HG03354 (cell line): ENCODE data around the gene MDFIC.

Experiments used
- ATAC-seq: cut with Tn5 transposase; IDR thresholded peaks from one replicate; pipeline ENCODE4 v1.9.1; 2021; ENCODE audit warnings: mild to moderate bottlenecking; ENCODE audit not compliant: unreplicated experiment, poor library complexity, severe bottlenecking

MDFIC gene

DNA sequence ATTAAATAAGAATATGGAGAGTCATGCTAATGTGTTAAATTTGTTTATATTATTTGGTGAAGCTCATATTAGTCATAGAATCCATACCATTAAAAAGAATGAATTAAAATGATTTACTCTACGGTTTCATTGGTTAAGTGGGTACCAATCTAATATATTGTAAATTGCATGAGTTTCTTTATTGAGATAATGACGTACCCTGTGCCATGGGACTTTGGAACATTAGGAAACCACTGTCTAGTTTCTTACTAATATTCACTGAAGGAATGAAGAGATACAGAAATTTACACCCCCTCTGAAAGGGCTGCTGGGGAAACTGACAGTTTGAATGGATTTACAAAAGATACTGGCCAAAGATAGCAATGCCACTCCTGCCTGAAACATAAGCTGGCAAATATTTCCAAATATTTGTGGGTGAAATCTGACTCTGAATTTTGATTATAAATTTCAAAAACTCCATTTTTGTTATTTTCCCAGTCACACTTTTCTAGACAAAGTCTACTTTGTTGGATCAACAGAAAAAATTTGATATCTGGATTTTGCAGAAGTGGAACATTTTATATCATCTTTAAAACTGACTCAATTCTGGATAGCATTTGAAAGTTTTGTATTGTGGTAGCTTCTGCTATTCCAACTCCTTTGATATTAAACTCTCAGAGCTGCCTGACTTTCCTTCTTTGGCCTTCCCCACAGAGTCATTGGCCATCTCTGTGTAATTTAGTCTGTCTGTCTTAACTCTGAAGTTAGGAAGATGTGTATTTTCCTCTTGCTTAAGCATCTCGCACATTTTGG, 22.3 kb downstream of the MDFIC start:
- ATAC-seq = no peak

DNA sequence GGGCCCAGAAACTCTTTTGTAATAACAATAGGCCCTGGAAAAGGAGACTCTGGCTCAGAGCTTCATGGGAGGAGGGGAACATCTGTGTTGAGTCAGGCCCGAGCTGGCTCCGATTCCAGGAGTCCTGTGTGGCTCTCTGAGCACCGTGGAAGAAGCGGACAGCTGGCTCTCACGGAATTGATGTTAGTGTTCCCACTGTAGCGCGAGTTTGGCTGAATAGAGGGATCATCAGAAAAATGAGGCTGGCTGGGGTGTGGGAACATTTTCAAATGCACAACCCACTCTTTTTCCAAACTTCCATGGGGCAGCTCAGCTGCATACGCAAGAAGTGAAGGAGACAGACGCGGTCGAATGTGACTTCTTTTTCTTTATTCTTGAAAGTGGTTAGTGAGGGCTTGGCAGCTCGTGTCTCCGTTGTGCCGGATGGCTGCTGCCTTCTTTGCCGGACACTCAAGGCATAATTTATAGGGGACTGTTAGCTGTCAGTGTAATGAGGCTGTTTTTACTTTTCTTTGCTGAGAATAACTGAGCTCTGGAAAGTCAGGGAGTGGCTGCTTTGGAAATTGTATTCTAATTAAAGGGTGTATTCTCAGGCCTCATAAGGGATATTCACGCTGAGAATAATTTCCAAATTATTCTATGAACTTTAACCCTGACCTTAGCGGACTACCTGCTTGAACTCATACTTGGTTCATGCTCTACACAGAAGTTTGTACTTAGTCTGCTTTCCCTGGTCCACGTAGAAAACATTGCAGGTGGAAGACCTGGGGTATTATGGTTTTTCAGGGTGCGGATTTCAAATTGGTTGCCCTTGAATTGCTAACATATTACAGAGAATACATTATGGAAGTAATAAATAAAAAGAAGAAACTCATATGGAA, 23.1 kb downstream of the MDFIC start:
- no peak for ATAC-seq

DNA sequence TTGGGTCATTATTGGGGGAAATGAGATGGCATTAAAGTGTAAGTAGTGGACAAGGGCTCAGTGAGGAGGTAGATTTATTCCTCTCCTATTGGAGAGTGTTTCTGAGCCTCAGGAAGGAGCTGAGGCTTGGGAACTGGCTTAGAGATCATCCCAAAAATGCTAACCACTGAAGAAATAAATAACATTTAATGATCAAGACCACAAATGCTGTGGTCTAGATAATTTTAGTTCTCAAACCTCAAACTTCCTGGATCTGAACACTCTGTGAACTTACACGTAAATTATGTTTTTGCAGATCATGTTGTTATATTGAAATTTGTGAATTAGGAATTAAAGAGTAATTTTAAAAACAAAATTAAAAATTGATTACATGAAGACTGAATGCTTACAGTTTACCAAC, 27.3 kb downstream of the MDFIC start:
- ATAC-seq = no peak

DNA sequence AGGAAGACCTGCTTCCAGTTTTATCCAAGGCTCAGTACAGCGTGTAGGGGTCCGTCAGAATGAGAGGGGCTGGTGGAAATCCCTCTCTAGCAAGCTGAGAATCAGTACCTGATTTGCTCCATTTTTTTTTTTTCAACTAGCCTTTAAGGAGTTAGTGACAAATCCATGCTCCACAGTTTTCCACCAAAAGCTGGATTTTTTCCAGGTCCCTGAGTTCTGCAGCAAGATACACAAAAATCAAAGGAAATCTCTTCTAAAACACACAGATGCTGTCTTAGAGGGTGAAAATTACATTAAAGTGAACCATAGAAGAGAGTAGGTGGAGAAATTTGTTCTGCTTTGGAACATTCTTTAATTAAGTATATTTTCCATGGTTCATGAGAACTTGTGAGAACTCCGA, 30.4 kb downstream of the MDFIC start:
- no peak for ATAC-seq

DNA sequence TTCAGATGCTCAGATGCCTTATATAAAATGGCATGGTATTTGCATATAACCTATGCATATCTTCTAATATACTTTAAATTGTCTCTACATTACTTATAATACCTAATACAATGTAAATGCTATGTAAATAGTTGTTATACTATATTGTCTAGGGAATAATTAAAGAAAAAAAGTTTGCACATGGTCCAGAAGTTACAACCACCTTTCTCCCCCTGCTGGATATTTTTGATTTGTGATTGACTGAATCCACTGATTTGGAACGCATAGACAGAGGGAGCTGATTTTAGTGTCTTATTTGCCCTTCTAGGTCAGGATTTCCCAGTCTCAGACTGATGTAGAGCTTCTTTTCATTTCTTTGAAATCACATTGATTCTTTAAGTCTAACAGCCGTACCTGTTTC, 31.8 kb downstream of the MDFIC start:
- ATAC-seq = no peak

DNA sequence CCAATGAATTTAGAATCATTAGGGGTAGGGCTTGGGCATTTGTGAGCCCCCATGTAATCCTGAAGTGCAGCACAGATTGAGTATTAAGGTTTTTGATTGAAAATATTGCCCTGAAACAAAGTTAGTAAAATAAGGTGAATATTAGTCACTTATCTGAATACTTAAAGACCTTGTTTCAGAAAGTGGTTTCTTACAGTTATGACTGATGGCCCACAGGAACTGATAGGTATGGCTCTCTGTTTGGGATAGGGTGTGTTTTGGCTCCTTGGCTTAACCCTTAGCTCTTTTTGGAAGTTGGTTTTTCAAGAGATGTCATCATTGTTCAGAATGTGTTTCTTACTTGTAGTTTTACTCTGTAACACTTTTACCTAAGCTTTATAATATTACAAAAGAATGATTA, 34.8 kb downstream of the MDFIC start:
- peak; percentile 64 for ATAC-seq

DNA sequence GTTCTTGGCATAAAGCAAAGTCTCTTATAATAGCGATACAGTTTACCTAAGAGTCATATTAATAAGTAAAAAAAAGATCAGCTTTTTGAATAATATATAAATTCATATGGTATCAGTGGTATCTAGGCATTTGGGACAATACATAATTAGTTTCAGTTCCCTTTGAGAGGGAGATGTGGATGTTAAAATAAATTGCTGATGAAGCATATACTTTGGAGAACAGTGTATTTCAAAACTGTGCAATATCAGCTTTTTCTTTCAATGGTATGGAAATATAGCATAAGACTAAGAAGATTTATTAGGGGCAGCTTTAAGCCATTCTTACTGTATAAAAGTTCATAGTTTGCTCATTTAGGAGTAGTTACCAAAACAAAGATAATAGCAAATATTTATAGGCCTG, 35.5 kb downstream of the MDFIC start:
- ATAC-seq = no peak

DNA sequence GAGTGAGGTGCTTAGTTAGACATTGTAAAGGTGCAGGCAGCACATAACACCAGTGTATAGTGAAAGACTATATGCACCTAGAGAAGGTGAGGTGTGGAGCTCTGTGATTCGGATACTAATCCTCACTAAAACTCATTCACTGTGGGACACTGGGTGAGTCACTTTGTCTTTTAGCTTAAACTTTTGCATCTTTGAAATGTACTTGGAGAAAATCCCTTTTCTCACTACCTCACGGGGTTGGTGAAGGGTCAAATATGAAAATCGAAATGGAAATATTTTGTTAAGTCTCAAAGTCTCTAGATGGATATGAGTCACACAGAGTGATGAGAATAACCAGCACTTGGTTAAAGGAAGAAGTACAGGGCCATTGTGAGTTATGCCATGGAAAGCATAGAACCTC, 38.0 kb downstream of the MDFIC start:
- ATAC-seq = peak; percentile 74

DNA sequence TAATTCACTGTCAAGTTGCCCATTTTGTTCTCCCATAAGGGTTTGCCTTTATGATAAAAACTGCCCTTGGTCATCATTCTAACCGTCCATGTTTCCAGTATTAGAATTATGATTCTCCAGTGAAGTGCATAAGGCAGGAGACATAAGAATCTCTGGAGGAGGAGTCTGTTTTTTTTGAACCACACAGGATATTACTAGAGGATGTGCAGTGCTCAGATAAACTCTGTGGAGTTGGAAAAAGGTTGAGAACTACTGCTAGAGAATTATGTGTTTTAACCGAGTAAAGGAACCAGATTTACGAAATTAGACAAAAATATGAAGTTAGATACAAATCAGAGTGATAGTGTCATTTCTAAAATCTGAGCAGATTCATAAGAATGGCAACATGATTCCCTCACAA, 40.5 kb downstream of the MDFIC start:
- no peak for ATAC-seq

DNA sequence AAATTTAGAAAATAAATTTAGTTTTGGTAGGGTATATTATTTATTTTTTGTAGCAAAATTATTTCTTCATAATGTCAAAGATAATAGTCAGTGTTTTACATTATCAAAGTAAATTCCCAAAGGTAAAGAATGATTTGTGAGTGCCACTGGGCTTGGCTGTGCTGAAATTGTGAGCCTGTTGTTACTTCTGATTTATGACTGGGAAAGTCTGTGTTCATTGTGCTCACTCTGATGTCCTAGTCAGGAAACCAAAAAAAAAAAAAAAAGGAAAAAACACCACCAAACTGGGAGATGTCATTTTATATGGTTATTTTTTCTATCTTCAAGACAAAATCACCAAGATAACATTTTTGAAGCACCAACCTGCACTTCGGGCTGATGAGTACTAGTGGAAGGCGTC, 44.3 kb downstream of the MDFIC start:
- ATAC-seq = no peak

DNA sequence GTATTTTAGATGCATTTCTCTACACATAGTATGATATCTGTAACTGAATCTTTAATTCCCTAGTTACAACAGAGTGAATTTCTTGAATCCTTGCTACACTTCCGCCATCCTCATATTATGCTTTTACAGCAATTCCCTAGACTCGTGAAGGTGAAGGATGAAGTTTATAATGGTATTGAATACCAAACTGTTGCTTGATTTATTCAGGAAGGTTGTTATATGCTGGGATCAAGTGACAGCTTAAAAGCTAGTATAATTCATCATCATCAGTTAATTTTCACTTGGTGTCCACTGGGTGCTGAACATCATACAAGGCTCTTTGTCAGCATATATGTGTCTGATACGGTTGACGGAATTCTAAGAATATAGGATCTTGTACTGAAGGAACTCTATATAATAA, 47.2 kb downstream of the MDFIC start:
- no peak for ATAC-seq

DNA sequence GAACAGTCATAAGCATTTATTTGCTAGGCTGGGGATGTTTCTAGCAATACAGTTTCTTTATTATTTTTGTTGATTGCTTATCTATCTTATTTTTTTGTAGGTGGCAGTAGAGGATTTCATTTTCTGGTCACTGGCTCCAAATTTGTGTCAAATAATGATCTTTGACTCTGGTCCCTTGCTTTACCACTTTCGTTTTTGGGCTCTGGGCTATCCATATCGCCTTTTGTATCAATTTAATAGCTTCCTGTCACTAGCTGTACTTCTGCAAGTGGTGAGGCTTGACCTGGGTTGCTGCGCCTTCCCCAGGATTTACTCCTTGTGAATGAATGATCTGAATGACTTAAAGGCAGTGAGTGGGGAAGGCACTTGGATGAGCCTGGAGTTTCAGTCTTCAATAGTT, 48.4 kb downstream of the MDFIC start:
- ATAC-seq = no peak

DNA sequence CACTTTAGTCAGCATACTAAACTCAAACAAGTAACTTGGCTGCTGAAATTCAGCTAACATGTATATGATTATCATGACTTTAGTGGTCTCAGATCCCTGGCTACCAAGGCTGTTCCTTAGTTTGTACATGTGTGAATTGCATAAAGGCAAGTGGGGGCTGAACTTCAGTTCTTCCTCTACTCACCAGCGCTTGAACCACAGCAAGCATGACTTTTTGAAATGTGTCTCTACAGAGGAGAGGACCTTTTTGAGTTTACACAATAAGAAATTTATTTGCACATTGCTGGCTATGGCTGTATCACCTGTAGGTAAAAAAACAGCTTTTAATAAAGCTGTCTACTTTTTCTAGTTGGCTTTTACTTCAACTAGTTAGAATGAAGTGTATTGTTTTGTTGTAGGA, 48.8 kb downstream of the MDFIC start:
- no peak for ATAC-seq

DNA sequence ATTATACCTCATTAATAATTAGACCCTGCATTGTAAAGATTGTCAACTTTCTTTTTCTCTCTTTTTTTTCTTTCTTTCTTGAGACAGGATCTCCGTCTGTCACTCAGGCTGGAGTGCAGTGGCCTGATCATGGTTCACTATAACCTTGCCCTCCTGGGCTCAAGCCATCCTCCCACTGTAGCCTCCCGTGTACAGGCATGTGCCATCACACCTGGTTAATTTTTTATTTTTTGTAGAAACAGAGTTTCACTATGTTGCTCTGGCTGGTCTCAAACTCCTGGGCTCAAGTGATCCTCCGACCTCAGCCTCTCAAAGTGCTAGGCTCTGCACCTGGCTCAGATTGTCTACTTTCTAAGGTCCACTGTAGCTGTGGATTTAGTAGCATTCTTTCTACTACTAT, 50.7 kb downstream of the MDFIC start:
- peak; percentile 52 for ATAC-seq

DNA sequence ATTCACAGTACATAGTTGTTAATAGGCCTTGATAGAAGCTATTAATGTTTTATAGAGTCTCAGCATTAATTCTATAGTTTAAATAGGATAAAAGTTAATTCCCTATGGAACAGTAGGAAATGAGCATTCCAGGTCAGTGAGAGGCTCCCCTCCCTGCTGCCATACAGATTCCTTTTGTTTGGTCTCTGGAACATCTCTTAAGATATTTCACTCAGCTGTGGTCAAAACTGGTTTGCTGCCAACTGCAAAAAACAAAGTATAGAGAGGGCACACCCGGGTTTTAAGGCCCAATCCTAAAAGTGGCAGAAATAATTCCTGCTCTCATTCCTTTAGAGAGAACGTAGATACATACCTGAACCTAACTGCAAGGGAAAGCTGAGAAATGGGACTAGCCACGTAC, 51.3 kb downstream of the MDFIC start:
- no peak for ATAC-seq

DNA sequence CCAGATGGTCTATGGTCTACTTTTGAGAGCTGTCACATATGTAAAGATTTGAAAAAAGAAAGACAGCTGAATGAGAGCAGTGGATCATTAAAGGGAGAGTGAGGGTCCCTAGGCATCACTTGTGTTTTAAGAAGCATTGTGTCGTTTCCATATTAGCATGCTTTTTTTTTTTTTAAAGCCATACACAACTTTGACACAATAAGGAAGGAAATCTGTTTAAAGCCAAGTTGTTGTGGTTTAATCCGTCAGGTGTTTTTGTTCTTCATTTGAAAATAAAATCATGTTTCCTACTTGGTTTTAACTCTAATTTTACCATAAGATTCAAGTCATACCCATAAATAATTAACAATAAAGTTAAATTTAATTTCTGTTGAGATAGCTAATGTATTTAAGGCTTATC, 53.5 kb downstream of the MDFIC start:
- ATAC-seq = no peak

DNA sequence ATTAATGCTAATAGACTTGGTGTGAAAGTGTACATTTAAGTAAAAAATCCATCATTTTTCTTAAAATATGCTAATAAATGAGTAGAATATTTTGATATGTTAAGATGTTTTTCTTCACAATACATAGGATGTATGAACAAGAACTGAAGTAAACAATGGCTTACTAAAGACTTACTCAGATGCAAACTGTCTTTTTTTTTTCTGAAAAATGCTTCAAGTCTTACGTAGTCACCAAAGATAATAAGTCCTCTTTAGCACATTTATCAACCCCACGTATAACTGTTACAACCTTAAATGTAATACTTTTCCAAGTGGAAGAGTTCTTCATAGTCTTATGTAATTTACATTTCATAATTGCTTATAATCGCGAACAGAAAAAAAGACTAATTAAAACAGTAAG, 54.8 kb downstream of the MDFIC start:
- no peak for ATAC-seq

DNA sequence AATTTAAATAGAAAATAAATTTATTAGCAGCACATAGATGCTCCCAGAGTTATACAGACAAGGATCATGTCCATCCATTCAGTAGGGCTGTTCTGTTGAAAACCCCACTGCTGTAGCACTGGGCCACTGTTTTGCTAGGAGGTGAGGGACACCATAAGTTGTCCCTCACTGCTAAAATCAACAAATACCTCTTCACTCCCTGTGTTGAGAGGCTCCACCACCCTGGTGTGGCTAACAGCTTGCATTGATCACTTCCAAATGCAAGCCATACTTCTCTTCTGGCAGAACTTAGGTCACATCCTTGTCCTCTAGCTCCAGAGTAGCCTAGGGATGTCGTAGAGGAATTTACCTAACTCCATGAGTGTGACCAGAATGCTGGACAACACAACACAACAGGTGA, 55.4 kb downstream of the MDFIC start:
- ATAC-seq = no peak

DNA sequence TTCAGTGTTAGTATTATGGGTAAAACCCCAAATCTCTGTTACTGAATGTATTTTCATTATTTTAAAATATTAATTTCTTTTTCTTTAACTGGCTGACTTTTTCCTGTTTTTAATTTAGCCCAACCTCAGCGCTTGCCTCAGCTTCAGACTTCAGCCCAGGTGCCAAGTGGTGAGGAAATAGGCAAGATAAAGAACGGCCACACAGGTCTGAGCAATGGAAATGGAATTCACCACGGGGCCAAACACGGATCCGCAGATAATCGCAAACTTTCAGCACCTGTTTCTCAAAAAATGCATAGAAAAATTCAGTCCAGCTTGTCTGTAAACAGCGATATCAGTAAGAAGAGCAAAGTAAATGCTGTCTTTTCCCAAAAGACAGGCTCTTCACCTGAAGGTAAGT, 57.5 kb downstream of the MDFIC start:
- ATAC-seq = no peak

DNA sequence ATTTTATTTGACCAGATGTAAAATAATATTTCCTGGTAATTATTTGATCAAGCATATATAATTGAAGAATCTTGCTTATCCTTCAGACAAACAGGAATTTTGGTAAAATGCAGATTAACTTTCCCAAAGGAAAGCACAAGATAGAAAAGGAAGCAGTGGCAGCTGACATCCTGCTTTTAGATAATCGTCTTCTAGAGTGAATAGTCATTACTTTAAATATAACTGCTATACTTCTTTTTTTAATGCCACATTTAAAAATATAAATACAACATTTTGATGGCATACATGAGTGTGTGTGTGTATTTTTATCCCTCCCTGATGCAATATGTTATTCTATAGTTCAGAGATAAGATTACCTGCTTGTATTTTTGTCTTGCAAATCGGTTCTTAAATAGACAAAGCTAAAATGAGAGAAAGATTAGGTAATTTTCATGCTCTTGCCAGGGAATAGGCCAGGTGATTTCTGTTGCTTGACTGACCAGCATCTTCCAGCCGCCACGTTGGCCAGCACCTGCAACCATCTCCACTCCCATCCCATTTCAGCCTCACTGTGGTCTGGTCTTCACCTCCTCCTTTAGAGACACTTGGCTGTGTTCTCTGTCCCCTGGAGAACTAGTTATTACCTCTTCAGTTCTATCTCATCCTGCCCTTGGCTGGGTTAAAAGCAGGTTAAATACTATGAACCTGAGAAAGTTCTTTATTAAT, 58.1 kb downstream of the MDFIC start:
- ATAC-seq = no peak

DNA sequence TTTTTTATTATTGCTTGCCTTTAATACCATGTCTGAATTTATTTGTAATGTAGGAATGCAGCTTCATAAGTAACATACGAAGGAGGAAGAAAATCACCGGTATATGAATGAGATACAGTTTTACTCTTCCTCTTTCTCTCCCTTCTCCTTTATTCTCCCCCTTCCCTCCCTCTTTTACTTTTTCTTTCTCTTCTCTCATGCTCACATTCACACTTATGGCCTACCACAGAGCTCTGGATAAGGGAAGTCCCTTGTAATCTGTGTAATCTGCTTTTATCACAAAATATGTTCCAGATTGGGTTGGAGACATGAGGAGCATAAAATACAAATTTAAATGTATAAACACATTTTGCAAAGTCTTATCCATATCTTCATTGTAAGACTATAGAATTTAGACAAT, 59.4 kb downstream of the MDFIC start:
- ATAC-seq = no peak
